ENCODE data around the gene EEF1E1. TPM values are rescaled to one million over a fixed set of nuclear protein-coding genes. Genes with fewer than 3 reads are reported as not detected.
"Not testable (repeated sequence)": the region's sequence is repeated elsewhere in the genome, so short reads cannot be mapped to it uniquely, and the experiment has no call there.

Gene EEF1E1
- total and polyA plus RNA-seq, 5 donors, result 12.9 to 26.3 (median 13.9) TPM

DNA sequence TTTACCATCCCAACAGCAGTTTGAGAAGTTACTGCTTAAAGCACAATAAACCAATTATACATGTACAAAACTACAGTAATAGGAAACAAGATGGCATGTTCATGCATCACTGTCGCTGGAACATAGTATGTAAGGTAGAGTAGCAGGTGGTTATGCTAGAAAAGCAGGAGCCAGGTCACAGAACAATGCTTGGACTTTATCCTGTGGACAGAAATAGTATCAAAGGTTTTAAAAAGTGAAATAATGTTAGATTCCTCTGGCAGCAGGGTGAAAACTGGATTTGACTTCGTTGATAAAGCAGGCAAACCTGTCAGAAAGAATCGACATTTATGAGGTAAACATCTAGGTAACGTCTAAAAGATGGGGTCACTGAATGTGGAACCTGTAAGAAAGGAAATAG is 40.6 kb downstream of the EEF1E1 start:
- intact Hi-C loops (cut with DNase I), result loop anchor here in 2 of 4 donors (5.0 to 10.0 kb wide), 2 partner anchors 337 to 339 kb away; partner anchors contain the start of gene BMP6 (in 1 of the 2)
- H3K4me1 ChIP-seq (ENCODE audit: control insufficient read depth, insufficient read depth, low read length), result peaks cover 4% of the 10 kb centered on the region
- 88% methylated on average over 4 of the region's 4 CpGs for WGBS
- ATAC-seq, result no peak
- DNase-seq, result no peak
- no peak overlapping the region for H3K4me3 ChIP-seq (ENCODE audit: low read length)
- H3K9me3 ChIP-seq (ENCODE audit: control insufficient read depth, low read length), result no peaks in the 10 kb centered on the region
- no peak overlapping the region for H3K27ac ChIP-seq (ENCODE audit: low read length)
- H3K27me3 ChIP-seq (ENCODE audit: control insufficient read depth, insufficient read depth), result no peaks in the 10 kb centered on the region

DNA sequence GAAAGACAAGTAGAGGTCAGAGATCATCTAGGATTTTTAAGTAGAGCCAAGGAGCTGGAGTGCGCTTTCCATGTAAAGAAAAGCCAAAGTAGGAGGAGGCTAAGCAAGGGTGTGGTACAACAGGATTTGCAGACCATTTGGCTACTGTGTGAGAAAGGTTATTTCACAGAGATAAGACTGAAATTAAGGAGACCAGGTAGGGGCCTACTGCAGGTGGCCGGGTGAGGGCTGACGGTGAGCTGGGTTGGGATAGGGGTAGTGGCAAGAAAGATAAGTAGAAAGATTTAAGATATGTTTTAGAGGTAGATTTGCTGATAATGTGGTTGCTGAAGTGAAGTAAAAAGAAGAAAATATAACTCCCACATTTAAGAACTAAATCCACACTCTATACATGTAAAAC is 42.0 kb downstream of the EEF1E1 start:
- H3K9me3 ChIP-seq (ENCODE audit: control insufficient read depth, low read length), result no peaks in the 10 kb centered on the region
- WGBS, result 90% methylated on average over 3 of the region's 3 CpGs
- H3K4me3 ChIP-seq (ENCODE audit: low read length), result no peak overlapping the region
- H3K4me1 ChIP-seq (ENCODE audit: control insufficient read depth, insufficient read depth, low read length), result peaks cover 4% of the 10 kb centered on the region
- intact Hi-C loops (cut with DNase I), result loop anchor here in 2 of 4 donors (5.0 to 10.0 kb wide), 2 partner anchors 336 to 338 kb away; partner anchors contain the start of gene BMP6 (in 1 of the 2)
- no peaks in the 10 kb centered on the region for H3K27me3 ChIP-seq (ENCODE audit: control insufficient read depth, insufficient read depth)
- ATAC-seq (no peak), DNase-seq (no peak)
- no peak overlapping the region for H3K27ac ChIP-seq (ENCODE audit: low read length)

DNA sequence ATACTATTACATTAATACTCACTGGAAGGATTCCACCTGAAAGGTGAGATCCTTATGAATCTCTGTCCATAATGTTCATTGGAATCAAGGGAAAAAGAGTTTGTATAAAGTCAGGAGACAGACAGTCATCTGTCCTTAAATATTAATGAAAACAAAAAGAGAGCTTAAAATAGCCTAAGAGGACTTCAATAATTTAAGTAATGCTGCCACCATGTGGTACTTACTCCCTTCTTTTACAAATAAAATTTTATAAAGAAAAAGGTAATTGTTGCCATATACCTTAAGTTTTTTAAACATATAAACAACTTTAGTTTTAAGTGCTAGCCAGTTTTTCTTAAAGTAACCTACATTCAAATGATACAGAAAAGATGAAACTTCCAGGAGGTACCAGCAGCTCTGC is 43.2 kb downstream of the EEF1E1 start:
- ATAC-seq (no peak), DNase-seq (no peak)
- Histone ChIP-seq H3K27ac (ENCODE audit: low read length) (no peak overlapping the region), H3K27me3 (ENCODE audit: control insufficient read depth, insufficient read depth) (no peaks in the 10 kb centered on the region), H3K9me3 (ENCODE audit: control insufficient read depth, low read length) (no peaks in the 10 kb centered on the region), H3K4me3 (ENCODE audit: low read length) (no peak overlapping the region), H3K4me1 (ENCODE audit: control insufficient read depth, insufficient read depth, low read length) (peaks cover 1% of the 10 kb centered on the region)
- intact Hi-C loops (cut with DNase I), result loop anchor here in 2 of 4 donors (5.0 kb wide), 1 partner anchor 337 kb away; no protein-coding TSS in a partner anchor

DNA sequence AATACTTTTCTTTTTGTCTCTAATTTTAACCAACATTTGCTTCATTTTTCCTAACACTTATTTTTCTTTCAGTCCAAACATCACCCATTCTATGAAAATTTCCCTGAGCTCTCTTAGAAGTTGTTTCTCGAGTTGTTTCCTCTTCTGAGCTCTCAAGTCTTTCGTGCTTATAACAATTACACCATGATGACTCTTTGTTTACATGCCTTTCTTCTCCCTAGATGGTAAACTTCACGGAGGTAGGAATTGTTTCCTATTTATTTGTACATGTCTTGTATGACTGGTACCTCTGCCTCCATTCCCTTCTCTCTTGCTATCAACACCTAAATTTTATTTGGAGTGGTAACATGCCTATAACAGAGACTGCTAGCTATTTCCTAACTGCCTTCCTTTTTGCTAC is 44.6 kb downstream of the EEF1E1 start:
- Histone ChIP-seq H3K27ac (ENCODE audit: low read length) (no peak overlapping the region), H3K4me3 (ENCODE audit: low read length) (no peak overlapping the region), H3K4me1 (ENCODE audit: control insufficient read depth, insufficient read depth, low read length) (peaks cover 1% of the 10 kb centered on the region), H3K9me3 (ENCODE audit: control insufficient read depth, low read length) (no peaks in the 10 kb centered on the region), H3K27me3 (ENCODE audit: control insufficient read depth, insufficient read depth) (no peaks in the 10 kb centered on the region)
- intact Hi-C loops (cut with DNase I), result loop anchor here in 2 of 4 donors (5.0 kb wide), 1 partner anchor 335 kb away; no protein-coding TSS in a partner anchor
- WGBS, result 87% methylated on average over 3 of the region's 3 CpGs
- ATAC-seq (no peak), DNase-seq (no peak)

GRCh38 chr6:8057263-8057662 is 45.1 kb downstream of the EEF1E1 start:
- WGBS, result 80% methylated on average over 4 of the region's 4 CpGs

DNA sequence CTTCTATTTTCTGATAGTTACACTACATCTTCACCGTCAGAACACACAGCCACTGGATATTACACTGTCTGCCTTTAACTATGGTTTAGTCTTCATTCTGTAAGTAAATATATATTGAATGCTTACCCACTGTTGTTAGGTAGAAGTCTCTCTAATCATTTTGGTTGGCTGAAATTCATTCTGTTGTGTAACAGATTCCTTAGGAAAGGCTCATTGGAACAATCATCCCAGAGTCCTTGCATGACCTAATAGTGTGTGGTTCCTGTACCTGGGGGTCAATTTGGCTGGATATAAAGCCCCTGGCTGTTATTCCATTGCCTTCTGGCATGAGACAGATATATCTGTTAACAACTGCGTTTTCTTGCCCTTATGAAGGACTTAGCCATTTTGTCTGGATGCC is 48.1 kb downstream of the EEF1E1 start:
- intact Hi-C loops (cut with DNase I), result no loop called here
- Histone ChIP-seq H3K27ac (ENCODE audit: low read length) (no peak overlapping the region), H3K4me3 (ENCODE audit: low read length) (no peak overlapping the region), H3K9me3 (ENCODE audit: control insufficient read depth, low read length) (no peaks in the 10 kb centered on the region), H3K4me1 (ENCODE audit: control insufficient read depth, insufficient read depth, low read length) (peaks cover 1% of the 10 kb centered on the region), H3K27me3 (ENCODE audit: control insufficient read depth, insufficient read depth) (no peaks in the 10 kb centered on the region)
- WGBS, result 86% methylated on average over 2 of the region's 2 CpGs
- no peak for ATAC-seq
- no peak for DNase-seq

More at GRCh38 chr6:8057263-8057662, 45.1 kb downstream of the EEF1E1 start:
- intact Hi-C loops (cut with DNase I), result loop anchor here in 2 of 4 donors (5.0 kb wide), 1 partner anchor 335 kb away; no protein-coding TSS in a partner anchor
- Histone ChIP-seq H3K9me3 (ENCODE audit: control insufficient read depth, low read length) (no peaks in the 10 kb centered on the region), H3K4me3 (ENCODE audit: low read length) (no peak overlapping the region), H3K27ac (ENCODE audit: low read length) (no peak overlapping the region), H3K4me1 (ENCODE audit: control insufficient read depth, insufficient read depth, low read length) (peaks cover 1% of the 10 kb centered on the region), H3K27me3 (ENCODE audit: control insufficient read depth, insufficient read depth) (no peaks in the 10 kb centered on the region)
- no peak for ATAC-seq
- no peak for DNase-seq

DNA sequence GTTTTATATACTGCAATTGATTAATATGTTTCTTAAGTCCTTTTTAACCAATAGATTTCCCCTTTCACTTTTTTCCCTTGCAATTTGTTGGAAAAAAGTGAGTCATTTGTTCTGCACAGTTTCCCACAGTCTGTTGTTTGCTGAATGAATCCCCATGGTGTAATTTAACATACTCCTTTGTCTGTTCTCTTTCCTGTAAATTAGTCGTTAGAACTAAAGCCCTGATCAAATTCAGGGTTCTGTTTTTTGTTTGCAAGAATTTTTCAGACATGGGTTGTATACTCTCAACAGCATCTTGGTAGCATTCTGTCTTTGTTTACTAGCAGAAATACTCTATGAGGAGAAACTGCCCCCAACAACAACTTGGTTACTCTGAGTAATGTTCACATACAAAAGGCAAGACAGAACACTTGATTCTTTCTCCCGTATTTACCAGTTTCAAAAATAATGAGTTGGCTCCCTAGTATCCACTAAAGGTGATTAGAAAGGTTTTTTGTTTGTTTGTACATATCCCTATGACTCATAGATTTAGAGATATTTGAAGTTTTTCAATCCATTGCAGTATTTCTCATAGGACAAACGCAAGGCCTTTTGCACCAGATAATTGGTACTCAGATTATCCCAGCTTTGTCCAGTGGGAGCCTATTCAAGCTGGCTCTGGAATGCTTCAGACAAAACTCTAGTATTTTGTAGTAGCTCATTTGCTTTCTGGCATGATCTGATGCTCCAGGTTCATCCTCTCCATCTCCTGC is 54.6 kb downstream of the EEF1E1 start:
- H3K4me3 ChIP-seq (ENCODE audit: low read length), result no peak overlapping the region
- no peak for DNase-seq
- H3K4me1 ChIP-seq (ENCODE audit: control insufficient read depth, insufficient read depth, low read length), result no peaks in the 10 kb centered on the region
- 69% methylated on average over 3 of the region's 3 CpGs for WGBS
- H3K27me3 ChIP-seq (ENCODE audit: control insufficient read depth, insufficient read depth), result no peaks in the 10 kb centered on the region
- no peaks in the 10 kb centered on the region for H3K9me3 ChIP-seq (ENCODE audit: control insufficient read depth, low read length)
- no peak overlapping the region for H3K27ac ChIP-seq (ENCODE audit: low read length)
- intact Hi-C loops (cut with DNase I), result no loop called here
- ATAC-seq, result no peak

- H3K27ac ChIP-seq (ENCODE audit: low read length); H3K9me3 ChIP-seq (ENCODE audit: control insufficient read depth, low read length); H3K27me3 ChIP-seq (ENCODE audit: control insufficient read depth, insufficient read depth); DNase-seq; intact Hi-C loops (cut with DNase I); ATAC-seq; H3K4me1 ChIP-seq (ENCODE audit: control insufficient read depth, insufficient read depth, low read length); H3K4me3 ChIP-seq (ENCODE audit: low read length): not testable (repeated sequence)
- 98% methylated on average over 4 of the region's 4 CpGs for WGBS
Measured at GRCh38 chr6:8045769-8046168, 56.6 kb downstream of the EEF1E1 start.

DNA sequence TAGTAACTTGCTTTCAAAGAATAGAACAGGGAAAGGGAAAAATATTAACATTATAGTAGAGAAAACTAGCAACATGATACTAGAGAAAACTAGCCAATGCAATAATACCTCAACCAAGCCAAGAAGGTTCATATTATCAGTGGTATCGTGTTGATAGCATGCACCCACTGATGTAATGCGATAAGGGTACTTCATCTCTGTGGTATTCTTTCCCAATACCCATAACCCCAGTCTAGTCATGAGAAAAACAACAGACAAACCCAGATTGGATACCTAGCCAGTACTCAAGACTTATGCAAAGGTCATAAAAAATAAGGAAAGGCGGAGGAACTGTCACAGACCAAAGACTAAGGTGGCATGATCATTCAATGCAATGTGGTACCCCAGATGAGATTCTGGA is 59.1 kb downstream of the EEF1E1 start:
- Histone ChIP-seq H3K27me3 (ENCODE audit: control insufficient read depth, insufficient read depth) (no peaks in the 10 kb centered on the region), H3K9me3 (ENCODE audit: control insufficient read depth, low read length) (no peaks in the 10 kb centered on the region), H3K4me1 (ENCODE audit: control insufficient read depth, insufficient read depth, low read length) (no peaks in the 10 kb centered on the region), H3K4me3 (ENCODE audit: low read length) (no peak overlapping the region), H3K27ac (ENCODE audit: low read length) (no peak overlapping the region)
- 64% methylated on average over 3 of the region's 3 CpGs for WGBS
- DNase-seq (no peak), ATAC-seq (no peak)
- intact Hi-C loops (cut with DNase I), result no loop called here

DNA sequence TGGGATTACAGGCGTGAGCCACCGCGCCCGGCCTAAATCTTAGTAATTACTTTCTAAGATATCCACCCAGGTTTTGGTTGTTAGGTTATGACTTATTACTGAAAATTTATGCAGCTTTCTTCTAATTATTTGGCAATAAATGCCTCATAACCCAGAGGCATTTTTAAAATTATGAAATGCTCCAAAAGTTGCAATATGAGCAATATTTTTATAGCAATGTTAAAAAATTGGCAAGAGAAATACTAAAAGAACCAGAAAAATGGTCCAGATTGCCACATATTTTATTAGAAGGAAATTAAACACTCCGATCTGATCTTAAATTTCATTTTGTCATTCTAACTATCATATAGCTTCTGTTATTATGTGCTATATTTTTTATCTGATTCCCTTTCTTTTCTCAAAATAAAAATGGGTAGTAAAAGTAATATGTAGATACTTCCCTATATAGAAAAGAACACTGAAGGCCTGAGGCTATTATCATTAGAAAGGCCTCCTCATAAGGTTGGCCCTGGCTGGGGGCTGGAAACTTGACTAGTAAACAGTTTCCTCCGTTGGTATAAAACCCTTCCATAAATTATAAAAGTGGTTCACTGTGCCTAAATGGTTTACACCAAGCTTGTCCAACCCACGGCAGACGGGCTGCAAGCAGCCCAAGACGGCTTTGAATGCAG is 60.3 kb downstream of the EEF1E1 start:
- 90% methylated on average over 9 of the region's 9 CpGs for WGBS
- no peak for ATAC-seq
- Histone ChIP-seq H3K27me3 (ENCODE audit: control insufficient read depth, insufficient read depth) (no peaks in the 10 kb centered on the region), H3K27ac (ENCODE audit: low read length) (no peak overlapping the region), H3K4me1 (ENCODE audit: control insufficient read depth, insufficient read depth, low read length) (no peaks in the 10 kb centered on the region), H3K9me3 (ENCODE audit: control insufficient read depth, low read length) (no peaks in the 10 kb centered on the region), H3K4me3 (ENCODE audit: low read length) (no peak overlapping the region)
- DNase-seq, result no peak
- intact Hi-C loops (cut with DNase I), result no loop called here

DNA sequence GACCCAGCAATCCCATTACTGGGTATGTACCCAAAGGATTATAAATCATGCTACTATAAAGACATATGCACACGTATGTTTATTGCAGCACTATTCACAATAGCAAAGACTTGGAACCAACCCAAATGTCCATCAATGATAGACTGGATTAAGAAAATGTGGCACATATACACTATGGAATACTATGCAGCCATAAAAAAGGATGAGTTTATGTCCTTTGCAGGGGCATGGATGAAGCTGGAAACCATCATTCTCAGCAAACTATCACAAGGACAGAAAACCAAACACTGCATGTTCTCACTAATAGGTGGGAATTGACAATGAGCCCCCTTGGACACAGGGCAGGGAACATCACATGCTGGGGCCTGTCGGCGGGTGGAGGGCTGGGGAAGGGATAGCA is 68.2 kb downstream of the EEF1E1 start:
- H3K9me3 ChIP-seq (ENCODE audit: control insufficient read depth, low read length); H3K4me3 ChIP-seq (ENCODE audit: low read length); DNase-seq; H3K27me3 ChIP-seq (ENCODE audit: control insufficient read depth, insufficient read depth); intact Hi-C loops (cut with DNase I); ATAC-seq; H3K4me1 ChIP-seq (ENCODE audit: control insufficient read depth, insufficient read depth, low read length); H3K27ac ChIP-seq (ENCODE audit: low read length): not testable (repeated sequence)
- WGBS, result 84% methylated on average over 3 of the region's 3 CpGs

Measured in right cardiac atrium (tissue), 5 donors.